Measurements from ENCODE around the gene ATOH8. TPM values are rescaled to one million over a fixed set of nuclear protein-coding genes. Genes with fewer than 3 reads are reported as not detected.

The ATOH8 gene
- polyA plus RNA-seq, 1 donor (not counting 4 experiments of a cell fraction or from before 2014, with no cell fraction given): not detected

- no peaks in the 10 kb centered on the region for H3K9me3 ChIP-seq (ENCODE audit: control insufficient read depth, low read depth, low read length)
- H3K9me1 ChIP-seq (ENCODE audit: control insufficient read depth, extremely low read depth, insufficient read depth, low read length): no peaks in the 10 kb centered on the region
- dilution Hi-C loops (cut with MboI; ENCODE audit: extremely low pct_ligation_motif_present, low sequenced_read_pairs): no loop called here
- H3K36me3 ChIP-seq (ENCODE audit: control insufficient read depth in 2 of 2, extremely low read depth in 1 of 2, insufficient read depth in 2 of 2, low read length in 2 of 2): no peaks in the 10 kb centered on the region
- no peaks in the 10 kb centered on the region for H4K20me1 ChIP-seq (ENCODE audit: control insufficient read depth, extremely low read depth, insufficient read depth, low read length)
- no peak for TF ChIP-seq EZH2 (IDR thresholded peaks at IDR 0.05; ENCODE audit: low read length)
- TF ChIP-seq CTCF (optimal IDR thresholded peaks at IDR 0.05 in 1 of 3, IDR thresholded peaks at IDR 0.05 in 1 of 3, conservative IDR thresholded peaks at IDR 0.05 in 1 of 3; ENCODE audit: extremely low read depth in 1 of 3, insufficient read depth in 2 of 3, low read length in 3 of 3): no peak
- H3K9ac ChIP-seq (ENCODE audit: control insufficient read depth, extremely low read depth, insufficient read depth, low read length): no peak overlapping the region
- H3K27ac ChIP-seq (ENCODE audit: control insufficient read depth, insufficient read depth, low read length): no peak overlapping the region
- no peak for DNase-seq (ENCODE audit: low read depth, low spot score)
- no peak for FAIRE-seq
- H3K4me2 ChIP-seq (ENCODE audit: control insufficient read depth, extremely low read depth, insufficient read depth, low read depth, low read length): no peak overlapping the region
- peaks cover 31% of the 10 kb centered on the region for H3K27me3 ChIP-seq (ENCODE audit: control insufficient read depth, extremely low read depth, insufficient read depth, low read length)
- H3K79me2 ChIP-seq (ENCODE audit: control insufficient read depth, insufficient read depth, low read length): no peaks in the 10 kb centered on the region
- no peak overlapping the region for H3K4me3 ChIP-seq (ENCODE audit: control insufficient read depth in 2 of 3, extremely low read depth in 1 of 3, insufficient read depth in 2 of 3, low read depth in 1 of 3, low read length in 3 of 3)
- no peak overlapping the region for H2AFZ ChIP-seq (ENCODE audit: control insufficient read depth, low read length)
- H3K4me1 ChIP-seq (ENCODE audit: control insufficient read depth, extremely low read depth, insufficient read depth, low read length): no peaks in the 10 kb centered on the region
Measured at GRCh38 chr2:85731606-85732005, 22.2 kb upstream of the ATOH8 start.

GRCh38 chr2:85732467-85733120 lies 21.2 kb upstream of the ATOH8 start:
- H3K27me3 ChIP-seq (ENCODE audit: control insufficient read depth, extremely low read depth, insufficient read depth, low read length): peaks cover 32% of the 10 kb centered on the region
- H3K9ac ChIP-seq (ENCODE audit: control insufficient read depth, extremely low read depth, insufficient read depth, low read length): no peak overlapping the region
- no peaks in the 10 kb centered on the region for H4K20me1 ChIP-seq (ENCODE audit: control insufficient read depth, extremely low read depth, insufficient read depth, low read length)
- dilution Hi-C loops (cut with MboI; ENCODE audit: extremely low pct_ligation_motif_present, low sequenced_read_pairs): no loop called here
- no peak overlapping the region for H3K4me2 ChIP-seq (ENCODE audit: control insufficient read depth, extremely low read depth, insufficient read depth, low read depth, low read length)
- no peak for TF ChIP-seq EZH2 (IDR thresholded peaks at IDR 0.05; ENCODE audit: low read length)
- no peak for TF ChIP-seq CTCF (optimal IDR thresholded peaks at IDR 0.05 in 1 of 3, IDR thresholded peaks at IDR 0.05 in 1 of 3, conservative IDR thresholded peaks at IDR 0.05 in 1 of 3; ENCODE audit: extremely low read depth in 1 of 3, insufficient read depth in 2 of 3, low read length in 3 of 3)
- no peak for FAIRE-seq
- H3K36me3 ChIP-seq (ENCODE audit: control insufficient read depth in 2 of 2, extremely low read depth in 1 of 2, insufficient read depth in 2 of 2, low read length in 2 of 2): no peaks in the 10 kb centered on the region
- H3K27ac ChIP-seq (ENCODE audit: control insufficient read depth, insufficient read depth, low read length): no peak overlapping the region
- H3K9me1 ChIP-seq (ENCODE audit: control insufficient read depth, extremely low read depth, insufficient read depth, low read length): no peaks in the 10 kb centered on the region
- H3K4me1 ChIP-seq (ENCODE audit: control insufficient read depth, extremely low read depth, insufficient read depth, low read length): peaks cover 3% of the 10 kb centered on the region
- DNase-seq (ENCODE audit: low read depth, low spot score): no peak
- H3K79me2 ChIP-seq (ENCODE audit: control insufficient read depth, insufficient read depth, low read length): no peaks in the 10 kb centered on the region
- H3K9me3 ChIP-seq (ENCODE audit: control insufficient read depth, low read depth, low read length): no peaks in the 10 kb centered on the region
- H2AFZ ChIP-seq (ENCODE audit: control insufficient read depth, low read length): no peak overlapping the region
- H3K4me3 ChIP-seq (ENCODE audit: control insufficient read depth in 2 of 3, extremely low read depth in 1 of 3, insufficient read depth in 2 of 3, low read depth in 1 of 3, low read length in 3 of 3): no peak overlapping the region
